GM18520 (cell line): Measurements from ENCODE around the gene CHTF8.
"Not testable (repeated sequence)": the region's sequence is repeated elsewhere in the genome, so short reads cannot be mapped to it uniquely, and the experiment has no call there.

Source experiments
- ATAC-seq: cut with Tn5 transposase; IDR thresholded peaks from one replicate; pipeline ENCODE4 v1.9.1; 2021; ENCODE audit not compliant: unreplicated experiment

CHTF8 gene

DNA sequence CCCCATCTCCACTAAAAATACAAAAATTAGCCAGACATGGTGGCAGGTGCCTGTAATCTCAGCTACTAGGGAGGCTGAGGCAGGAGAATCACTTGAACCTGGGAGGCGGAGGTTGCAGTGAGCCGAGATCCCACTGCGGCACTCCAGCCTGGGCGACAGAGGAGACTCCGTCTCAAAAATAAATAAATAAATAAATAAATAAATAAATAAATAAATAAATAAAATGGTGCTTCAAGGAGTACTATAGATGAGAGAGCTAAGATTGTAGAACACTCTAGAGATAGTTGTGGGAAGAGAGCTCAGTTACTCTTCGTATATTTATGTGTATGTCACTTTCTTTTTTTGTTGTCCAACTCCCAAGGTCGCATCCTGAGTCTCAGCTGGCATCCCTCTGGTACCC lies 7.1 kb upstream of the CHTF8 start:
- not testable (repeated sequence) for ATAC-seq

DNA sequence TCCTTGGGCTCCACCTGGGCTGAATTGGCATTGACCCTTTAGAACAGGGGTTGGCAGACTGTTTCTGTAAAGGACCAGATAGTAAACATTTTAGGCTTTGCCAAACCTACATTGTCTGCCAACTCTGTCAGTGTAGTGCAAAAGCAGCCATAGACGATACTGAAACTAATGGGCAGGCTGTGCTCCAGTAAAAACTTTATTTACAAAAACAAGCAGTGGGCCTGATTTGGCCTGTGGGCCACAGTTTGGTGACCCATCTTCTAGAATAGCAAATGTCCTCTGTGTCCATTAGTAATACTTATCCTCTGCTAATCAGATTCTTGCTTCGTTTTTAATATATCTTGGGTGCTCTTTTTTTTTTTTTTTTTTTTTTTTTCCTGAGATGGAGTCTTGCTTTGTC lies 6.2 kb upstream of the CHTF8 start:
- no peak for ATAC-seq

- no peak for ATAC-seq
These were observed 1.1 kb upstream of the CHTF8 start for GRCh38 chr16:69133373-69133954.

- ATAC-seq, result peak; percentile 22
These were observed 457 bp downstream of the CHTF8 start for GRCh38 chr16:69131839-69132423.

- ATAC-seq, result no peak
These were observed 1.1 kb downstream of the CHTF8 start for GRCh38 chr16:69131167-69131838.

- no peak for ATAC-seq
These were observed 1.9 kb downstream of the CHTF8 start for GRCh38 chr16:69130461-69130860.

DNA sequence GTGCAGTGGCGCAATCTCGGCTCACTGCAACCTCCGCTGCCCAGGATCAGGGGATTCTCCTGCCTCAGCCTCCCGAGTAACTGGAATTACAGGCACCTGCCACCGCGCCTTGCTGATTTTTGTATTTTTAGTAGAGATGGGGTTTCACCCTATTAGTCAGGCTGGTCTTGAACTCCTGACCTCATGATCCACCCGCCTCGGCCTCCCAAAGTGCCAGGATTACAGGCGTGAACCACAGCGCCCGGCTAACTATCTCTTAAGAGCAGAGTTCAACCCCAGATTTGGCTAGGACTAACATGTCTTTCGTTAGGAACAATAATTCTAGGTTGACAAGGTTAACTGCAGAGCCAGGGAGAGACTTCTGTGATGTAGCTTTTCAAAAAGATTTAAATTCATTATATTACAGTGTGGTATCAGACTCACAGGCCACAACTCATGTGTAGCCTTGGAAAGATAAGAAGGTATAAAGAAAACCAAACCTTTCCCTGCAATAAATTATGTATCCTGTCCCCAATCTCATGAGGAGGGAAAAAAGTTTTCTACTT lies 4.3 kb downstream of the CHTF8 start:
- no peak for ATAC-seq

GRCh38 chr16:69126801-69127200 lies 5.6 kb downstream of the CHTF8 start:
- ATAC-seq, result not testable (repeated sequence)

DNA sequence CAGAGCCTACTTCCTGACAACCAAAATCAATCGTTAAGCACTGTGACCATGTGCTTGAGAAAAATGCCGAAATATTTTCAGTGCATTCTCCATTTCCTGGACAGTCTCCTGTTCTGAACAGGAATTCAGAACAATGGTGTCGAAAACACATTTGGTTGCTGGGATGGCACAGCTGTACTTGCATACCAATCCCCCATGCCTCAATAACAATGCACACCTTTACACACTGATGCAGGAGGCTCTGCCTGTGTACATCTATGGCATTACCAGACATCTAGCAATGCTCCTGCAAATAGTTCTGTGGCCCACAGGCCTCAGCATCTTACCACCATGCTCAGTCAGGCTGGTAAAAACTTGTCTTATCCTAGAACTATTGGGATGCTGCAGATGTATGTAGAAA lies 6.2 kb downstream of the CHTF8 start:
- ATAC-seq, result no peak

- ATAC-seq, result not testable (repeated sequence)
These were observed 7.4 kb downstream of the CHTF8 start for GRCh38 chr16:69124961-69125360.

DNA sequence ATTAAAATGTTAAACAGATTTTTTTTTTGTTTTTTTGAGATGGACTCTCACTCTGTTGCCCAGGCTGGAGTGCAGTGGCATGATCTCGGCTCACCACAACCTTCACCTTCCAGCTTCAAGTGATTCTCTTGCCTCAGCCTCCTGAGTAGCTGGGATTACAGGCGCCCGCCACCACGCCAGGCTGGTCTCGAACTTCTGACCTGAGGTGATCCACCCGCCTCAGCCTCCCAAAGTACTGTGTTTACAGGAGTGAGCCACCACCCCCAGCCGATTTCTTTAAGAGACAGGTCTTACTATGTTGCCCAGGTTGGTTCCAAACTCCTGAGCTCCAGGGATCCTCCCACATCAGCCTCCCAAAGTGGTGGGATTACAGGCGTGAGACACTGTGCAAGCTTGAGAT lies 8.0 kb downstream of the CHTF8 start:
- not testable (repeated sequence) for ATAC-seq

DNA sequence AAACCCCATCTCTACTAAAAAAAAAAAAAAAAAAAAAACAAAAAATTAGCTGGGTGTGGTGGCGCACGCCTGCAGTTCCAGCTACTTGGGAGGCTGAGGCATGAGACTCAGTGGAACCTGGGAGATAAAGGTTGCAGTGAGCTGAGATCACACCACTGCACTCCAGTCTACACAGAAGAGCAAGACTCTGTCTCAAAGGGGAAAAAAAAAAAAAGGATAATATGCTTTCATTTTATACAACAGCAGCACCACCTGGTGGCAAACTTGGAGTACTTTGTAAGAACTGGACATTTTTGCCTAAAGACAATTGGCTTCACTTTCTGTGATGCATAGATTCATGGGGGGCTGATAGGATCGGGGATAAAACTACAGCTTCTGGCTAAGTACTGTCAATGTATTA lies 8.5 kb downstream of the CHTF8 start:
- peak; percentile 38 for ATAC-seq

- no peak for ATAC-seq
These were observed 12.2 kb downstream of the CHTF8 start for GRCh38 chr16:69120096-69120664.

DNA sequence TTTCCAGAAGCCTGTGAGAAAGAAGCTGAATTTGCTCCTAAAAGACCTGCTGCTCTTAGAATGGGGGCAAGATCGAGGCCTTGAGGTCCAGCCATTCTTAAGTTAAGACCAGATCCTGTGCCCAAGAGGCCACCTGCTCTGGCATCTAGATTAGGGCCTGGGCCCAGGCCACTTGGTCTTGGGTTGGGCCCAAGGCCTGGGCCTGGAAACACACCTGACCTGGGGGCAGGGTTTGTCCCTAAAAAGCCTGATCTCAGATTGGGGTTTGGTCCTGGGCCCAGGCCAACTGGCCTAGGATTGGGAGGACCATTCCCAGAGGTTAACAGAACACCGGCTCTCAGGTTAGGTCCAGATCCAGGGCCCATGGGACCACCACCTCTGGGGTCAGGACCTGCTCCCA lies 12.9 kb downstream of the CHTF8 start:
- ATAC-seq, result no peak

DNA sequence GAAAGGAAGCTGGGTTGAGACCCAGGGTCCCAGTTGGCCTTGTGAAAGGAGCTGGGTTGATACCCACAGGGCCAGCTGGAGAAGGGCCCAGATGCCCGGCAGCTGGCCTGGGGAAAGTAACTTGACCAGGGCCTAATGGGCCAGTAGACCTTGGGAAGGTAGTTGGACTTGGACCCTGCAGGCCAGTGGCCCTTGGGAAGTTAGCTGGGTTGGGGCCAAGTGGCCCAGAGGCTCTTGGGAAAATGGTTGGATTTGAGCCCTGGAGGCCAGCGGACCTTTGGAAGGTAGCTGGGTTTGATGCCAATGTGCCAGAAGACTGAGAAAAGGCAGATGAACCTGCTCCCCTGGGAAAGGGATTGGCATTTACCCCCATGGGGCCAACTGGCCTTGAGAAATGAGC lies 13.4 kb downstream of the CHTF8 start:
- ATAC-seq, result no peak

DNA sequence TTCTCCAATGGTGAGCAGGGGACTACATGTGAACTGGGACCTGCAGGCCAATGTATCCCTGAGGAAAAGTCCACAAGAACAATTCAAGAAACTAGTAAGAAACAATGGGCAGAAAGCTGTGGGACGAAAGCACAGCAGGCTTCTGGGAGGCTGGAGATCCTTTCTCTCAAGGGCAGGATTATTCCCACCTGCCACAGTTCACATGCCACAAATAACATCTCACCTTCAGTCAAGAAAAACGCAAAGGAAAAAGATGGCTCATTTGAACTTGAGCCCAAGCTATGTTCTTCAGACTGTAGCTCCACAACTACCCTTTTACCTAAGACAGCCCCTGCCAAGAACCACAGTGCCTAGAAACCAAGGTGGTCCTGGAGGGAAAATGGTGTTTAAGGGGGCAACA lies 13.9 kb downstream of the CHTF8 start:
- no peak for ATAC-seq

- ATAC-seq, result no peak
These were observed 15.5 kb downstream of the CHTF8 start for GRCh38 chr16:69116906-69117305.

GRCh38 chr16:69116256-69116875 lies 16.0 kb downstream of the CHTF8 start:
- no peak for ATAC-seq

- no peak for ATAC-seq
These were observed 16.6 kb downstream of the CHTF8 start for GRCh38 chr16:69115837-69116236.

GRCh38 chr16:69115361-69115760 lies 17.0 kb downstream of the CHTF8 start:
- ATAC-seq, result no peak

- no peak for ATAC-seq
These were observed 17.4 kb downstream of the CHTF8 start for GRCh38 chr16:69114976-69115355.
